ENCODE data around the gene UCP1.

The UCP1 gene

DNA sequence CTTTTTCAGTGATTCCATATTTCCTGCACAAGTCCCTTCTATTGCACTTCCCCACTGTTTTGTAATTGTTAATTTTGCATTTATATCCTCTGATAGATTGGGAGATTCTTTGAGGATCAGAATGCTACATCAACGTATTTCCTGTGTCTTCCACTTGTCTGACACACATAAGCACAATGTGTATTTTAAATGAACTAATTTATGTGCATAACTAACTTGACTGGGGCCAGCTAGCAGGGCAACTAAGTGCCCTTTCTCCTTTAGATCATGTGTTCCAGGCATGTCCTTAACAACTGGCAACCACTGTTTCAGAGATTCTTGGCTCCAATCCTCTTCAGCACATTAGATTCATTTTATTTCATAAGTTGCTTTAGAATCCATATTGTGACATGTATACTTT is 15.7 kb upstream of the UCP1 start:
- no peak for TF ChIP-seq TOX (CRISPR knock-in tag; IDR thresholded peaks at IDR 0.05; ENCODE audit: borderline replicate concordance)
- no peak for TF ChIP-seq ZNF565 (CRISPR knock-in tag; conservative IDR thresholded peaks at IDR 0.05; ENCODE audit: low read depth)
- TF ChIP-seq, protein P1, sequence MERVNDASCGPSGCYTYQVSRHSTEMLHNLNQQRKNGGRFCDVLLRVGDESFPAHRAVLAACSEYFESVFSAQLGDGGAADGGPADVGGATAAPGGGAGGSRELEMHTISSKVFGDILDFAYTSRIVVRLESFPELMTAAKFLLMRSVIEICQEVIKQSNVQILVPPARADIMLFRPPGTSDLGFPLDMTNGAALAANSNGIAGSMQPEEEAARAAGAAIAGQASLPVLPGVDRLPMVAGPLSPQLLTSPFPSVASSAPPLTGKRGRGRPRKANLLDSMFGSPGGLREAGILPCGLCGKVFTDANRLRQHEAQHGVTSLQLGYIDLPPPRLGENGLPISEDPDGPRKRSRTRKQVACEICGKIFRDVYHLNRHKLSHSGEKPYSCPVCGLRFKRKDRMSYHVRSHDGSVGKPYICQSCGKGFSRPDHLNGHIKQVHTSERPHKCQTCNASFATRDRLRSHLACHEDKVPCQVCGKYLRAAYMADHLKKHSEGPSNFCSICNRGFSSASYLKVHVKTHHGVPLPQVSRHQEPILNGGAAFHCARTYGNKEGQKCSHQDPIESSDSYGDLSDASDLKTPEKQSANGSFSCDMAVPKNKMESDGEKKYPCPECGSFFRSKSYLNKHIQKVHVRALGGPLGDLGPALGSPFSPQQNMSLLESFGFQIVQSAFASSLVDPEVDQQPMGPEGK (CRISPR knock-in tag; IDR thresholded peaks at IDR 0.05; ENCODE audit: borderline replicate concordance): no peak
- TF ChIP-seq ZC3H10 (CRISPR knock-in tag; IDR thresholded peaks at IDR 0.05): no peak
- no peak for TF ChIP-seq ZFP30 (CRISPR knock-in tag; IDR thresholded peaks at IDR 0.05)
- TF ChIP-seq PPARA (CRISPR knock-in tag; IDR thresholded peaks at IDR 0.05; ENCODE audit: borderline replicate concordance): no peak
- no peak for TF ChIP-seq ARNTL (CRISPR knock-in tag; IDR thresholded peaks at IDR 0.05; ENCODE audit: borderline replicate concordance, low read depth)
- TF ChIP-seq TCF4 (CRISPR knock-in tag; IDR thresholded peaks at IDR 0.05; ENCODE audit: borderline replicate concordance): no peak
- no peak for TF ChIP-seq RARB (CRISPR knock-in tag; IDR thresholded peaks at IDR 0.05)
- TF ChIP-seq GLIS3 (CRISPR knock-in tag; IDR thresholded peaks at IDR 0.05): no peak
- TF ChIP-seq, protein P2, sequence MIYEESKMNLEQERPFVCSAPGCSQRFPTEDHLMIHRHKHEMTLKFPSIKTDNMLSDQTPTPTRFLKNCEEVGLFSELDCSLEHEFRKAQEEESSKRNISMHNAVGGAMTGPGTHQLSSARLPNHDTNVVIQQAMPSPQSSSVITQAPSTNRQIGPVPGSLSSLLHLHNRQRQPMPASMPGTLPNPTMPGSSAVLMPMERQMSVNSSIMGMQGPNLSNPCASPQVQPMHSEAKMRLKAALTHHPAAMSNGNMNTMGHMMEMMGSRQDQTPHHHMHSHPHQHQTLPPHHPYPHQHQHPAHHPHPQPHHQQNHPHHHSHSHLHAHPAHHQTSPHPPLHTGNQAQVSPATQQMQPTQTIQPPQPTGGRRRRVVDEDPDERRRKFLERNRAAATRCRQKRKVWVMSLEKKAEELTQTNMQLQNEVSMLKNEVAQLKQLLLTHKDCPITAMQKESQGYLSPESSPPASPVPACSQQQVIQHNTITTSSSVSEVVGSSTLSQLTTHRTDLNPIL (CRISPR knock-in tag; IDR thresholded peaks at IDR 0.05; ENCODE audit: low read depth): no peak
- TF ChIP-seq, protein P3, sequence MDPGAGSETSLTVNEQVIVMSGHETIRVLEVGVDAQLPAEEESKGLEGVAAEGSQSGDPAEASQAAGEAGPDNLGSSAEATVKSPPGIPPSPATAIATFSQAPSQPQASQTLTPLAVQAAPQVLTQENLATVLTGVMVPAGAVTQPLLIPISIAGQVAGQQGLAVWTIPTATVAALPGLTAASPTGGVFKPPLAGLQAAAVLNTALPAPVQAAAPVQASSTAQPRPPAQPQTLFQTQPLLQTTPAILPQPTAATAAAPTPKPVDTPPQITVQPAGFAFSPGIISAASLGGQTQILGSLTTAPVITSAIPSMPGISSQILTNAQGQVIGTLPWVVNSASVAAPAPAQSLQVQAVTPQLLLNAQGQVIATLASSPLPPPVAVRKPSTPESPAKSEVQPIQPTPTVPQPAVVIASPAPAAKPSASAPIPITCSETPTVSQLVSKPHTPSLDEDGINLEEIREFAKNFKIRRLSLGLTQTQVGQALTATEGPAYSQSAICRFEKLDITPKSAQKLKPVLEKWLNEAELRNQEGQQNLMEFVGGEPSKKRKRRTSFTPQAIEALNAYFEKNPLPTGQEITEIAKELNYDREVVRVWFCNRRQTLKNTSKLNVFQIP (CRISPR knock-in tag; IDR thresholded peaks at IDR 0.05; ENCODE audit: borderline replicate concordance, low read depth): no peak

DNA sequence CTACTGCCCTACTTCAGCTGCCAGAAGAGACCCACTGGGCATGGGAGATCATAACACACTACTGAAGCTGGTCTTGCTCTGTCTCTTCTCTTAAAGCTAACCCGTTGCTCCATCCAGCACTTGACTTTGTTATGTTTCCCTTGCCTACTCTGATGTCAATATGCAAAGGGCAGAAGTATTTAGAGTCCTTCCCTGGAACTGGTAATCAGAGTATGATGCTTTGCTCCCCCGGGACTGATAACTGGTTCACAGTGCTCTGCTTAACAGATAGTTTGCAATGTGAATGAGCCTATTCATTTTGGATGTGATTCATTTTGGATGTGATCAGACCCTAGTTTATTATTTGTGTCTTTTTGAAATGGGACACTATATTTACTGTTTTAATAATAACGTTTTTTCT is 12.3 kb upstream of the UCP1 start:
- ATAC-seq: no peak

More for the DNA sequence above, 15.7 kb upstream of the UCP1 start:
- no peak for ATAC-seq

More for the DNA sequence above, 12.3 kb upstream of the UCP1 start:
- TF ChIP-seq ARNTL (CRISPR knock-in tag; IDR thresholded peaks at IDR 0.05; ENCODE audit: borderline replicate concordance, low read depth) (no peak), ZNF565 (CRISPR knock-in tag; conservative IDR thresholded peaks at IDR 0.05; ENCODE audit: low read depth) (no peak), ZNF8 (CRISPR knock-in tag; IDR thresholded peaks at IDR 0.05) (no peak), ZFP3 (CRISPR knock-in tag; IDR thresholded peaks at IDR 0.05) (no peak), ISL1 (CRISPR knock-in tag; IDR thresholded peaks at IDR 0.05) (no peak), SNAI2 (CRISPR knock-in tag; IDR thresholded peaks at IDR 0.05) (no peak), GLIS3 (CRISPR knock-in tag; IDR thresholded peaks at IDR 0.05) (no peak), TCF4 (CRISPR knock-in tag; IDR thresholded peaks at IDR 0.05; ENCODE audit: borderline replicate concordance) (no peak), TOX (CRISPR knock-in tag; IDR thresholded peaks at IDR 0.05; ENCODE audit: borderline replicate concordance) (no peak), BACH2 (CRISPR knock-in tag; IDR thresholded peaks at IDR 0.05; ENCODE audit: borderline replicate concordance) (no peak), CSDC2 (CRISPR knock-in tag; IDR thresholded peaks at IDR 0.05) (no peak)
- TF ChIP-seq, protein P4, sequence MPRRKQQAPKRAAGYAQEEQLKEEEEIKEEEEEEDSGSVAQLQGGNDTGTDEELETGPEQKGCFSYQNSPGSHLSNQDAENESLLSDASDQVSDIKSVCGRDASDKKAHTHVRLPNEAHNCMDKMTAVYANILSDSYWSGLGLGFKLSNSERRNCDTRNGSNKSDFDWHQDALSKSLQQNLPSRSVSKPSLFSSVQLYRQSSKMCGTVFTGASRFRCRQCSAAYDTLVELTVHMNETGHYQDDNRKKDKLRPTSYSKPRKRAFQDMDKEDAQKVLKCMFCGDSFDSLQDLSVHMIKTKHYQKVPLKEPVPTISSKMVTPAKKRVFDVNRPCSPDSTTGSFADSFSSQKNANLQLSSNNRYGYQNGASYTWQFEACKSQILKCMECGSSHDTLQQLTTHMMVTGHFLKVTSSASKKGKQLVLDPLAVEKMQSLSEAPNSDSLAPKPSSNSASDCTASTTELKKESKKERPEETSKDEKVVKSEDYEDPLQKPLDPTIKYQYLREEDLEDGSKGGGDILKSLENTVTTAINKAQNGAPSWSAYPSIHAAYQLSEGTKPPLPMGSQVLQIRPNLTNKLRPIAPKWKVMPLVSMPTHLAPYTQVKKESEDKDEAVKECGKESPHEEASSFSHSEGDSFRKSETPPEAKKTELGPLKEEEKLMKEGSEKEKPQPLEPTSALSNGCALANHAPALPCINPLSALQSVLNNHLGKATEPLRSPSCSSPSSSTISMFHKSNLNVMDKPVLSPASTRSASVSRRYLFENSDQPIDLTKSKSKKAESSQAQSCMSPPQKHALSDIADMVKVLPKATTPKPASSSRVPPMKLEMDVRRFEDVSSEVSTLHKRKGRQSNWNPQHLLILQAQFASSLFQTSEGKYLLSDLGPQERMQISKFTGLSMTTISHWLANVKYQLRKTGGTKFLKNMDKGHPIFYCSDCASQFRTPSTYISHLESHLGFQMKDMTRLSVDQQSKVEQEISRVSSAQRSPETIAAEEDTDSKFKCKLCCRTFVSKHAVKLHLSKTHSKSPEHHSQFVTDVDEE (CRISPR knock-in tag; IDR thresholded peaks at IDR 0.05): no peak
- TF ChIP-seq, protein P2 (CRISPR knock-in tag; IDR thresholded peaks at IDR 0.05; ENCODE audit: low read depth): no peak
- TF ChIP-seq, protein P5, sequence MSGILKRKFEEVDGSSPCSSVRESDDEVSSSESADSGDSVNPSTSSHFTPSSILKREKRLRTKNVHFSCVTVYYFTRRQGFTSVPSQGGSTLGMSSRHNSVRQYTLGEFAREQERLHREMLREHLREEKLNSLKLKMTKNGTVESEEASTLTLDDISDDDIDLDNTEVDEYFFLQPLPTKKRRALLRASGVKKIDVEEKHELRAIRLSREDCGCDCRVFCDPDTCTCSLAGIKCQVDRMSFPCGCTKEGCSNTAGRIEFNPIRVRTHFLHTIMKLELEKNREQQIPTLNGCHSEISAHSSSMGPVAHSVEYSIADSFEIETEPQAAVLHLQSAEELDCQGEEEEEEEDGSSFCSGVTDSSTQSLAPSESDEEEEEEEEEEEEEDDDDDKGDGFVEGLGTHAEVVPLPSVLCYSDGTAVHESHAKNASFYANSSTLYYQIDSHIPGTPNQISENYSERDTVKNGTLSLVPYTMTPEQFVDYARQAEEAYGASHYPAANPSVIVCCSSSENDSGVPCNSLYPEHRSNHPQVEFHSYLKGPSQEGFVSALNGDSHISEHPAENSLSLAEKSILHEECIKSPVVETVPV (CRISPR knock-in tag; IDR thresholded peaks at IDR 0.05): no peak
